ENCODE results near the gene VPS35.

DNA sequence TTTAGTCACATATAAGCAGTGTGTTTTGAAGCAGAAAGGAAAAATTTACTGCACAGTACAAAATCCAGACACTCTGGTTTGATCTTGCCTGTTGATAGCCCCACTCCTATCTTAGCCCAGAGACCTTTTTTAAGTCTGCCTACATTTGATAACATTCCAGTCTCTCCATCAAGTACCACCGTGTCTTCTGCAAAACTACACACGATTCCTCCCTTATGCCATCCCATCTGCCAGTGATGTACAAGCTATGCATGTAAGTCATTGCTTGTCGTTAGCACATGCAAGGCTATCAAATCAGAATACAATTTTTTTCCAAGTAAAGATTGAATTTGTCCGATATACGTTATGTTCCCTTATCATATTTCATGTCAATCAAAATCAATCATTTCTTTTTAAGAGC is 82.7 kb downstream of the VPS35 start:
- TF ChIP-seq POLR2AphosphoS5 (IDR thresholded peaks at IDR 0.05; ENCODE audit: low read depth, low read length) = no peak
- no peak for TF ChIP-seq KDM5B (CRISPR knock-in tag; IDR thresholded peaks at IDR 0.05; ENCODE audit: borderline replicate concordance)
- no peak for TF ChIP-seq ZNF83 (CRISPR knock-in tag; IDR thresholded peaks at IDR 0.05; ENCODE audit: borderline replicate concordance)
- no peak for TF ChIP-seq SMARCE1 (IDR thresholded peaks at IDR 0.05; ENCODE audit: borderline replicate concordance)
- no peak for TF ChIP-seq EP300 (IDR thresholded peaks at IDR 0.05; ENCODE audit: low read depth in 2 of 2, low read length in 2 of 2)
- no peak for TF ChIP-seq EP300 (CRISPR knock-in tag; IDR thresholded peaks at IDR 0.05; ENCODE audit: borderline replicate concordance)
- no peak for TF ChIP-seq ZNF256 (CRISPR knock-in tag; conservative IDR thresholded peaks at IDR 0.05)
- TF ChIP-seq POLR2AphosphoS2 (IDR thresholded peaks at IDR 0.05; ENCODE audit: low read depth, low read length) = no peak
- TF ChIP-seq CTCF (CRISPR knock-in tag; IDR thresholded peaks at IDR 0.05) = no peak
